Measurements from ENCODE around the gene QTRT2. TPM values are rescaled to one million over a fixed set of nuclear protein-coding genes. Genes with fewer than 3 reads are reported as not detected.
A peak's percentile ranks its signal among the peaks of the same experiment; 100 is the strongest.

Gene QTRT2
- total and polyA plus RNA-seq, 4 donors, result 5.3 to 33.0 (median 18.5) TPM

GRCh38 chr3:114093596-114093995 lies 37.1 kb downstream of the QTRT2 start:
- Histone ChIP-seq H3K9ac (ENCODE audit: insufficient read depth in 1 of 2, low read length in 2 of 2) (no peak overlapping the region), H3K27ac (ENCODE audit: low read depth in 1 of 2, low read length in 1 of 2) (no peak overlapping the region), H3K9me3 (ENCODE audit: control insufficient read depth in 4 of 4, insufficient read depth in 3 of 4, low read length in 3 of 4) (no peaks in the 10 kb centered on the region), H3K4me3 (no peak overlapping the region), H3K27me3 (ENCODE audit: control insufficient read depth in 3 of 3, insufficient read depth in 3 of 3, low read length in 2 of 3) (no peaks in the 10 kb centered on the region), H3K36me3 (ENCODE audit: control insufficient read depth in 4 of 4, insufficient read depth in 4 of 4, low read length in 4 of 4) (no peaks in the 10 kb centered on the region), H3K4me1 (ENCODE audit: control insufficient read depth in 5 of 5, insufficient read depth in 5 of 5, low read length in 5 of 5) (peaks cover 0 to 2% (median 0%) of the 10 kb centered on the region in 5 donors)
- 49 to 50% methylated on average over 2 of the region's 2 CpGs for WGBS, 2 donors
- ATAC-seq (ENCODE audit: insufficient read depth, low FRiP score) (no peak), DNase-seq (peak; percentile 26 to 63 (median 31))
- TF ChIP-seq CTCF (IDR thresholded peaks at IDR 0.05; ENCODE audit: control extremely low read depth, extremely low read depth), result no peak

GRCh38 chr3:114095796-114096195 lies 39.3 kb downstream of the QTRT2 start:
- Histone ChIP-seq H3K9ac (ENCODE audit: insufficient read depth in 1 of 2, low read length in 2 of 2) (no peak overlapping the region), H3K36me3 (ENCODE audit: control insufficient read depth in 4 of 4, insufficient read depth in 4 of 4, low read length in 4 of 4) (no peaks in the 10 kb centered on the region), H3K9me3 (ENCODE audit: control insufficient read depth in 4 of 4, insufficient read depth in 3 of 4, low read length in 3 of 4) (no peaks in the 10 kb centered on the region), H3K4me1 (ENCODE audit: control insufficient read depth in 5 of 5, insufficient read depth in 5 of 5, low read length in 5 of 5) (peaks cover 0 to 2% (median 0%) of the 10 kb centered on the region in 5 donors), H3K4me3 (no peak overlapping the region), H3K27me3 (ENCODE audit: control insufficient read depth in 3 of 3, insufficient read depth in 3 of 3, low read length in 2 of 3) (no peaks in the 10 kb centered on the region), H3K27ac (ENCODE audit: low read depth in 1 of 2, low read length in 1 of 2) (no peak overlapping the region)
- 74 to 79% methylated on average over 3 of the region's 3 CpGs for WGBS, 2 donors
- TF ChIP-seq CTCF (IDR thresholded peaks at IDR 0.05; ENCODE audit: control extremely low read depth, extremely low read depth), result no peak
- no peak for ATAC-seq (ENCODE audit: insufficient read depth, low FRiP score)
- DNase-seq, result no peak

- no peak overlapping the region for H3K4me3 ChIP-seq
- H3K9ac ChIP-seq (ENCODE audit: insufficient read depth in 1 of 2, low read length in 2 of 2), result no peak overlapping the region
- H3K27ac ChIP-seq (ENCODE audit: low read depth in 1 of 2, low read length in 1 of 2), result no peak overlapping the region
- H3K27me3 ChIP-seq (ENCODE audit: control insufficient read depth in 3 of 3, insufficient read depth in 3 of 3, low read length in 2 of 3), result no peaks in the 10 kb centered on the region
- H3K9me3 ChIP-seq (ENCODE audit: control insufficient read depth in 4 of 4, insufficient read depth in 3 of 4, low read length in 3 of 4), result no peaks in the 10 kb centered on the region
- ATAC-seq (ENCODE audit: insufficient read depth, low FRiP score) (no peak), DNase-seq (no peak)
- WGBS, 2 donors, result 57 to 79% methylated on average over 1 of the region's 1 CpG
- no peaks in the 10 kb centered on the region for H3K4me1 ChIP-seq (ENCODE audit: control insufficient read depth in 5 of 5, insufficient read depth in 5 of 5, low read length in 5 of 5)
- no peak for TF ChIP-seq CTCF (IDR thresholded peaks at IDR 0.05; ENCODE audit: control extremely low read depth, extremely low read depth)
- no peaks in the 10 kb centered on the region for H3K36me3 ChIP-seq (ENCODE audit: control insufficient read depth in 4 of 4, insufficient read depth in 4 of 4, low read length in 4 of 4)
These were observed 44.6 kb downstream of the QTRT2 start for GRCh38 chr3:114101101-114101500.

GRCh38 chr3:114103181-114103580 lies 46.6 kb downstream of the QTRT2 start:
- Histone ChIP-seq H3K27me3 (ENCODE audit: control insufficient read depth in 3 of 3, insufficient read depth in 3 of 3, low read length in 2 of 3) (no peaks in the 10 kb centered on the region), H3K4me1 (ENCODE audit: control insufficient read depth in 5 of 5, insufficient read depth in 5 of 5, low read length in 5 of 5) (no peaks in the 10 kb centered on the region), H3K4me3 (no peak overlapping the region), H3K9ac (ENCODE audit: insufficient read depth in 1 of 2, low read length in 2 of 2) (no peak overlapping the region), H3K9me3 (ENCODE audit: control insufficient read depth in 4 of 4, insufficient read depth in 3 of 4, low read length in 3 of 4) (no peaks in the 10 kb centered on the region), H3K36me3 (ENCODE audit: control insufficient read depth in 4 of 4, insufficient read depth in 4 of 4, low read length in 4 of 4) (no peaks in the 10 kb centered on the region), H3K27ac (ENCODE audit: low read depth in 1 of 2, low read length in 1 of 2) (no peak overlapping the region)
- TF ChIP-seq CTCF (IDR thresholded peaks at IDR 0.05; ENCODE audit: control extremely low read depth, extremely low read depth), result no peak
- 94 to 96% methylated on average over 27 of the region's 27 CpGs for WGBS, 2 donors
- ATAC-seq (ENCODE audit: insufficient read depth, low FRiP score) (no peak), DNase-seq (no peak)

All from lung (tissue), 12 donors.